Right forelimb (tissue), 1 donor: Measurements from ENCODE around the gene VPS37B.
"Not testable (repeated sequence)": the region's sequence is repeated elsewhere in the genome, so short reads cannot be mapped to it uniquely, and the experiment has no call there.

Experiments
- DNase-seq: peaks from one replicate; pipeline ENCODE4 v3.0.0-alpha.2; 2018

VPS37B gene

GRCh38 chr12:122880668-122881067, 15.3 kb downstream of the VPS37B start:
- DNase-seq = no peak

- DNase-seq = no peak
Measured at GRCh38 chr12:122880155-122880667, 15.7 kb downstream of the VPS37B start.

GRCh38 chr12:122878780-122879612, 16.9 kb downstream of the VPS37B start:
- no peak for DNase-seq

GRCh38 chr12:122876731-122877130, 19.2 kb downstream of the VPS37B start:
- DNase-seq = no peak

- DNase-seq = not testable (repeated sequence)
Measured at GRCh38 chr12:122876281-122876680, 19.6 kb downstream of the VPS37B start.

- no peak for DNase-seq
Measured at GRCh38 chr12:122875590-122876220, 20.2 kb downstream of the VPS37B start.

- no peak for DNase-seq
Measured at GRCh38 chr12:122874081-122874480, 21.8 kb downstream of the VPS37B start.

- DNase-seq = no peak
Measured at GRCh38 chr12:122873540-122873939, 22.4 kb downstream of the VPS37B start.

- no peak for DNase-seq
Measured at GRCh38 chr12:122872815-122873361, 23.0 kb downstream of the VPS37B start.

- peak; percentile 68 for DNase-seq
Measured at GRCh38 chr12:122871851-122872780, 23.8 kb downstream of the VPS37B start.

GRCh38 chr12:122870867-122871664, 24.9 kb downstream of the VPS37B start:
- peak; percentile 64 for DNase-seq

GRCh38 chr12:122870163-122870842, 25.6 kb downstream of the VPS37B start:
- DNase-seq = no peak

GRCh38 chr12:122869207-122869973, 26.5 kb downstream of the VPS37B start:
- DNase-seq = no peak

- DNase-seq = no peak
Measured at GRCh38 chr12:122868471-122869177, 27.3 kb downstream of the VPS37B start.

GRCh38 chr12:122867691-122868461, 28.0 kb downstream of the VPS37B start:
- DNase-seq = no peak

GRCh38 chr12:122866950-122867607, 28.8 kb downstream of the VPS37B start:
- DNase-seq = no peak

- no peak for DNase-seq
Measured at GRCh38 chr12:122866379-122866778, 29.5 kb downstream of the VPS37B start.
